ENCODE results near the gene KLF13. TPM values are rescaled to one million over a fixed set of nuclear protein-coding genes. Genes with fewer than 3 reads are reported as not detected.

The KLF13 gene
- total RNA-seq, 1 donor from 2014 or later, result 26.9 TPM

DNA sequence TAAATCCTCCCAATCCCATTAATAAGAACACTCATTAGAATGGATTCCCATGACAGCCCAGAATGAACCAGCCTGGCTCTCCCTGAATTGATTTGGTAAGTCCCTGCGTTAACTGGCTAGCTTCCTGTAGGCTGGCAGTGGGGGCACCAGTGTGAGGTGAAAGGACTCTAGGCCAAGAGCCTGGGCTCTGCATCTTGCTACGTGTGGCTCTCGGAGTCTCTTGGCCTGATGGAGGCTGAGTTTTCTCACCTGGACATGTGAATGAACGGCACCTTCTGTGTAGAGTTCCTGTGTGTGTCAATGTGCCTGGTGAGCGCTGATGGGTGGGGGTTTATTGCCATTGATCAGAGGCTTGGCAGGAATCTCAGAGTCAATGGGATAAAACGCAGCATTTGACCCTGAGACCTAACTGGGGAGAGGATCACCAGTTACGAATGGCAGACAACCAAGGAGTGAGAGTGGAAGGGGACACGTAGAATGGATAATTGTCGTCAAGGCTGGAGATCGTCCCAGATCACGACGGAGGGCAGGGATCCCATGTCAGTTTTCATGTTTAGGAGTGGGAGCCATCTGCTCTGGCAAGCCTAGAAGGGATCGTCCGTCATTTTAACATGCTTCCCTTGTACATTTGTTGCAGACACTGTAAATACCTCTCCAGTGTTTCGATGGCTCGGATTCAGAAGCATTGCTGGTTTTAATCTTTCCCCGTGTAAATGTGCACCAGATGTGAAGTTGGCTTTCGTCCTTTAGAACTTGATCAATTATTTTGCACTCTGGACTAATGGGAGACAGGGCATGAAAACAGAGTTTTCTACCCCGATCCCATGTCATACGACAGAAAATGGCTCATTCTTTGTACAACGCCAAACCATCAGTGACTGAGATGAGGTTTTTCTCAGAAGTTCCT, 9.0 kb upstream of the KLF13 start:
- no peaks in the 10 kb centered on the region for H3K4me1 Mint-ChIP-seq (ENCODE audit: low read depth)
- TF ChIP-seq, protein P1, sequence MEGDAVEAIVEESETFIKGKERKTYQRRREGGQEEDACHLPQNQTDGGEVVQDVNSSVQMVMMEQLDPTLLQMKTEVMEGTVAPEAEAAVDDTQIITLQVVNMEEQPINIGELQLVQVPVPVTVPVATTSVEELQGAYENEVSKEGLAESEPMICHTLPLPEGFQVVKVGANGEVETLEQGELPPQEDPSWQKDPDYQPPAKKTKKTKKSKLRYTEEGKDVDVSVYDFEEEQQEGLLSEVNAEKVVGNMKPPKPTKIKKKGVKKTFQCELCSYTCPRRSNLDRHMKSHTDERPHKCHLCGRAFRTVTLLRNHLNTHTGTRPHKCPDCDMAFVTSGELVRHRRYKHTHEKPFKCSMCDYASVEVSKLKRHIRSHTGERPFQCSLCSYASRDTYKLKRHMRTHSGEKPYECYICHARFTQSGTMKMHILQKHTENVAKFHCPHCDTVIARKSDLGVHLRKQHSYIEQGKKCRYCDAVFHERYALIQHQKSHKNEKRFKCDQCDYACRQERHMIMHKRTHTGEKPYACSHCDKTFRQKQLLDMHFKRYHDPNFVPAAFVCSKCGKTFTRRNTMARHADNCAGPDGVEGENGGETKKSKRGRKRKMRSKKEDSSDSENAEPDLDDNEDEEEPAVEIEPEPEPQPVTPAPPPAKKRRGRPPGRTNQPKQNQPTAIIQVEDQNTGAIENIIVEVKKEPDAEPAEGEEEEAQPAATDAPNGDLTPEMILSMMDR (IDR thresholded peaks at IDR 0.05; ENCODE audit: unreplicated experiment), result no peak
- no peaks in the 10 kb centered on the region for H3K9me3 Mint-ChIP-seq (ENCODE audit: low read depth)
- H3K27ac Mint-ChIP-seq, result no peak overlapping the region
- H3K4me3 Mint-ChIP-seq (ENCODE audit: low read depth), result no peak overlapping the region
- H3K27me3 Mint-ChIP-seq, result peaks cover 26% of the 10 kb centered on the region
- H3K36me3 Mint-ChIP-seq (ENCODE audit: insufficient read depth), result no peaks in the 10 kb centered on the region
- no peak for DNase-seq (ENCODE audit: low spot score, unreplicated experiment)

DNA sequence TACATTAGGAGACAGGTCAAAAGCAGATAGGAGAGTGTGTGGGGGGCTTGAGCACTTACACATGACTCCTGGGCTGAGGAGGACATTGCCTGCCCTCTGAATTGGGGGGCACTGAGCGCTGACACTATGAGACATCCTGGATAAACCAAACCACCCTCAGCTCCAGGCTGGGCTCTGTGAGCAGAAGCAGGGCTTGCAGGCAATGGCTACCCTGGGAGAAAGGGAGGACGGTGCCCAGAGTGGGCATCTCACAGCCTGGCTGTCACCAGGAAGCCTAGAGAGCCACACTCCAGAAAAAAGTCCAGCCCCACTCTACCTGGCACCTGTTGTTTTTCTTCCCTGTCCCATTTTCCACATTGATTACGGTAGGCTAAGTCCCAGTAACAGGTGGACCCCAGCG, 8.2 kb upstream of the KLF13 start:
- TF ChIP-seq, protein P1 (IDR thresholded peaks at IDR 0.05; ENCODE audit: unreplicated experiment), result no peak
- DNase-seq (ENCODE audit: low spot score, unreplicated experiment), result no peak
- Mint-ChIP-seq H3K9me3 (ENCODE audit: low read depth) (no peaks in the 10 kb centered on the region), H3K4me3 (ENCODE audit: low read depth) (no peak overlapping the region), H3K4me1 (ENCODE audit: low read depth) (no peaks in the 10 kb centered on the region), H3K27me3 (peaks cover 32% of the 10 kb centered on the region), H3K36me3 (ENCODE audit: insufficient read depth) (no peaks in the 10 kb centered on the region), H3K27ac (no peak overlapping the region)

DNA sequence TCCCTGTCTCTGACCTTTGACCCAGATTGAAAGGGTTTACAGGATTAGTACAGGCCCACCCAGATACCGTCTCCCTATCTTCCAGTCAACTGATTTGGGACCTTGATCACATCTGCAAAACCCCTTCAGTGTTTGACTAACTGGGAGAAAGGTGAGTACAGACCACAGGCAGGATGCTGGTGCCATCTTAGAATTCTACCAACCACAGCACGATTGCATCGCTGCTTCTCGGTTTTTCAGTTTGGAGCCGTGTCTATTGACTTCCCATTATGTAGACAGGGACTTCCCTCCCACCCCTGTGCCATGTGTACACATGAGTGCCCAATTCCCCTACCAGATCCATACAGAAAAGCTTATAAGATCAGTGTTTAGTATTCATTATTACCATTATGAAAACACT, 6.6 kb upstream of the KLF13 start:
- Mint-ChIP-seq H3K36me3 (ENCODE audit: insufficient read depth) (no peaks in the 10 kb centered on the region), H3K9me3 (ENCODE audit: low read depth) (no peaks in the 10 kb centered on the region), H3K27ac (no peak overlapping the region), H3K27me3 (peaks cover 35% of the 10 kb centered on the region), H3K4me3 (ENCODE audit: low read depth) (no peak overlapping the region), H3K4me1 (ENCODE audit: low read depth) (peaks cover 3% of the 10 kb centered on the region)
- TF ChIP-seq, protein P1 (IDR thresholded peaks at IDR 0.05; ENCODE audit: unreplicated experiment), result no peak
- DNase-seq (ENCODE audit: low spot score, unreplicated experiment), result no peak

DNA sequence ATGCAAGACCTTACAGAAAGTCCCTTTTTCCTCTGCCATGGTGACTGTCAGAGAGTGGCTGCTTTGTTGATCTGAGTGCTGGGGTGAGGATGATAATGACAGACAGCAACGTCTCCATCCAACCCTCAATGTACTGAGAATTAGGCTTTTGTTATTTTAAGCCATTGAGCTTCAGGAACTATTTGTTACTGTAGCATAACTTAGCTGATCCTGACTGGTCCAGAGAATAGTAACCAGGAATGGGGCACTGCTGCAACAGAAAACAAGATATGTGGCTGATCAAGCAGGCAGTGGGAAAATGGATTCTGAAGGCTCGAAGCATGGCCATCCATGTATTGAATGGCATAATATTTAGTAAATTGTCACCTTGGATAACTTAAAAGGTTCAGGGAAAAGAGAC, 5.2 kb upstream of the KLF13 start:
- Mint-ChIP-seq H3K27me3 (peaks cover 35% of the 10 kb centered on the region), H3K4me1 (ENCODE audit: low read depth) (peaks cover 7% of the 10 kb centered on the region), H3K36me3 (ENCODE audit: insufficient read depth) (no peaks in the 10 kb centered on the region), H3K4me3 (ENCODE audit: low read depth) (no peak overlapping the region), H3K9me3 (ENCODE audit: low read depth) (no peaks in the 10 kb centered on the region), H3K27ac (no peak overlapping the region)
- TF ChIP-seq, protein P1 (IDR thresholded peaks at IDR 0.05; ENCODE audit: unreplicated experiment), result no peak
- no peak for DNase-seq (ENCODE audit: low spot score, unreplicated experiment)

DNA sequence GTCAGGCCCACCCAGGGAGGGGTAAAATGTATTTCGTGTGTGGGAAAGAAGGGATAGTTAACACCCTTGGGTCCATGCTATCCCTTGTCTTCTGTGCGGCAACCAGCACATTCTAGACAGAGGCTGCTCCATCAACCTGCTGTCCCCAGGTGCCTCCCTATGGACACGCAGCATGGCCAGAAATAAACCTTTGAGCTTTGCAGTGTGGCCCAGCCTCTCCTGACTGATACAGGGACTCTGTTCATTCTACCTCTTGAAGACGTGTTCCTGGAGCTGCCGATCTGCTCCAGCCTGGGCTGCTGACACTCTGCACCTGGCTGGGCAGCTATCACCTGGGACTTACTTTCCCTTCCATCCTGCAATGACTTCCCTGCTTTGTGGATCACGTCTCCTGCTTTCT, 4.1 kb upstream of the KLF13 start:
- Mint-ChIP-seq H3K36me3 (ENCODE audit: insufficient read depth) (no peaks in the 10 kb centered on the region), H3K27me3 (peaks cover 31% of the 10 kb centered on the region), H3K4me3 (ENCODE audit: low read depth) (no peak overlapping the region), H3K9me3 (ENCODE audit: low read depth) (no peaks in the 10 kb centered on the region), H3K27ac (no peak overlapping the region), H3K4me1 (ENCODE audit: low read depth) (peaks cover 7% of the 10 kb centered on the region)
- TF ChIP-seq, protein P1 (IDR thresholded peaks at IDR 0.05; ENCODE audit: unreplicated experiment), result no peak
- no peak for DNase-seq (ENCODE audit: low spot score, unreplicated experiment)

Measured in progenitor cell of endocrine pancreas (in vitro differentiated cells).